AG04450 (cell line): ENCODE data around the gene B9D1. TPM values are rescaled to one million over a fixed set of nuclear protein-coding genes. Genes with fewer than 3 reads are reported as not detected.

ENCODE experiments used
- CTCF ChIA-PET: fragments of 300-600, 350-600 bp; formaldehyde crosslinking; extraction: SDS; loops from one replicate; lab custom pipeline; 2022; ENCODE audit warnings: antibody characterized with exemption, inconsistent platforms; lab: Charles Lee
- POLR2A ChIA-PET: fragments of 350-600 bp; formaldehyde crosslinking; extraction: SDS; loops from one replicate; lab custom pipeline; 2021; ENCODE audit warnings: antibody characterized with exemption, inconsistent platforms; lab: Yijun Ruan, JAX
- DNase-seq: peaks from one replicate; pipeline ENCODE4 v3.0.0-alpha.2; 2011; ENCODE audit warnings: low read depth, low spot score
- H3K27ac ChIP-seq: one replicate; pipeline ENCODE4 v1.5.1; 2012; ENCODE audit warnings: low read depth, low read length, control low read depth
- H3K27me3 ChIP-seq: one replicate; pipeline ENCODE4 v1.6.0; 2012; ENCODE audit warnings: low read length; ENCODE audit not compliant: control insufficient read depth, insufficient read depth
- H3K4me3 ChIP-seq: 2 replicates; pipeline ENCODE4 v1.5.1; 2011; ENCODE audit warnings: mild to moderate bottlenecking, low read depth, low read length, control low read depth
- H3K9me3 ChIP-seq: 2 replicates; pipeline ENCODE4 v1.5.1; 2012; ENCODE audit warnings: low read length; ENCODE audit not compliant: control insufficient read depth, insufficient read depth
- CTCF ChIP-seq: IDR thresholded peaks from 2 replicates; pipeline ENCODE4 v1.5.1; 2011; ENCODE audit warnings: low read depth, low read length, control low read depth, inconsistent platforms
- polyA plus RNA-seq: library from polyadenylated mRNA; depleted of rRNA; stranded (reverse); fragments of >200 nt; gene quantifications from 2 replicates; pipeline ENCODE4 v1.2.3, GENCODE V29; 2011

Gene B9D1
- polyA plus RNA-seq, 1 experiment: 35.2 TPM

- H3K9me3 ChIP-seq: no peaks in the 10 kb centered on the region; the same call in 1 of the 2 replicates
- TF ChIP-seq CTCF: no peak
- CTCF ChIA-PET: interaction anchor here (0.7 kb wide), 1 partner anchor 9 kb away, joined by 3 read pairs; no protein-coding TSS in a partner anchor
- H3K27me3 ChIP-seq: no peaks in the 10 kb centered on the region
- DNase-seq: no peak
- POLR2A ChIA-PET: interaction anchor here (0.8 kb wide), 1 partner anchor 30 kb away, joined by 3 read pairs; no protein-coding TSS in a partner anchor
- H3K27ac ChIP-seq: peak overlapping the region; percentile 80
- H3K4me3 ChIP-seq: no peak overlapping the region
Observed at GRCh38 chr17:19347323-19348080, 15.0 kb downstream of the B9D1 start.

GRCh38 chr17:19346351-19347255, 15.9 kb downstream of the B9D1 start:
- DNase-seq: peak; percentile 48
- ChIA-PET POLR2A (interaction anchor here (0.8 kb wide), 1 partner anchor 31 kb away, joined by 3 read pairs; no protein-coding TSS in a partner anchor), CTCF (interaction anchor here (0.7 kb wide), 1 partner anchor 8 kb away, joined by 3 read pairs; no protein-coding TSS in a partner anchor)
- TF ChIP-seq CTCF: no peak
- Histone ChIP-seq H3K4me3 (no peak overlapping the region), H3K27me3 (no peaks in the 10 kb centered on the region), H3K9me3 (no peaks in the 10 kb centered on the region; the same call in 1 of the 2 replicates), H3K27ac (peak overlapping the region; percentile 80)

GRCh38 chr17:19345486-19346350, 16.8 kb downstream of the B9D1 start:
- POLR2A ChIA-PET: no interaction called here
- no peak for TF ChIP-seq CTCF
- Histone ChIP-seq H3K27ac (peak overlapping the region; percentile 39), H3K4me3 (no peak overlapping the region), H3K9me3 (no peaks in the 10 kb centered on the region; the same call in 1 of the 2 replicates), H3K27me3 (no peaks in the 10 kb centered on the region)
- CTCF ChIA-PET: no interaction called here
- DNase-seq: no peak

GRCh38 chr17:19345067-19345460, 17.5 kb downstream of the B9D1 start:
- H3K9me3 ChIP-seq: no peaks in the 10 kb centered on the region; the same call in 1 of the 2 replicates
- no peak overlapping the region for H3K27ac ChIP-seq
- no peak for TF ChIP-seq CTCF
- H3K27me3 ChIP-seq: no peaks in the 10 kb centered on the region
- ChIA-PET POLR2A (no interaction called here), CTCF (no interaction called here)
- no peak for DNase-seq
- H3K4me3 ChIP-seq: no peak overlapping the region
